GM19238 (cell line): Measurements from ENCODE around the gene DGKE.

Experiments
- DNase-seq: peaks from one replicate; pipeline ENCODE4 v3.0.0; 2011; ENCODE audit warnings: low spot score; ENCODE audit not compliant: insufficient read length

Gene DGKE

DNA sequence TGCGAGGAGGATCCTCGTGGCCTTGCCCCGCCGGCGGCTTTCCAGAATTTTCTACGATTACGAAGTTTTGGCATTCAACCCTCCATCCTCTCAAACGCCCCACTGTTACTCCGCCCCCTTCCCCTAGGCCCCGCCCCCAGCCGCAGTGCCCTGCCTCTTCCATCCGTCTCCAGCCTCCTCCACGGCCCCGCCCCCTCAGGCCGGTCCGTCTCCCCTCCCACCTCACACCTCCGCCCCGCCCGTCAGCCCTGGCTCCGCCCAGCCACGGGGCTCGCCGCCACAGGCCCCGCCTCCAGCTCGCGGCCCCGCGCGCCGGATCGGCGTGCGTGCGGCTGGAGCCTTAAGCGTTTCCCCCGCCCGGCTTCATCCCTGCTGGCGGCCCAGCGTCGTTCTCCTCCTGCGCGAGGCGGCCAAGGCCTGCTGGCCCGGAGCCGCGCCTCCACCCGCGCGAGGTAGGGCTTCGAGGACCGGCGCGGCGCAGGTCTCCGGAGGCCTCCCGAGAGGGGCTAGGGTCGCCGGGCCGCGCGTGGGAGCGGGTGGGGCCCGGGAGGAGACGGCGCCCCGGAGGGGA, at the start of gene DGKE, which contains the start of gene C17orf67:
Gene DGKE, plus strand, starts transcription at position 343 of the 571 bp plus-strand sequence. CDS start 645 bp downstream, outside the sequence.
Gene C17orf67, minus strand, starts transcription at position 112 of the 571 bp plus-strand sequence. CDS start 18,110 bp downstream, outside the sequence.
- DNase-seq: peak; percentile 91

DNA sequence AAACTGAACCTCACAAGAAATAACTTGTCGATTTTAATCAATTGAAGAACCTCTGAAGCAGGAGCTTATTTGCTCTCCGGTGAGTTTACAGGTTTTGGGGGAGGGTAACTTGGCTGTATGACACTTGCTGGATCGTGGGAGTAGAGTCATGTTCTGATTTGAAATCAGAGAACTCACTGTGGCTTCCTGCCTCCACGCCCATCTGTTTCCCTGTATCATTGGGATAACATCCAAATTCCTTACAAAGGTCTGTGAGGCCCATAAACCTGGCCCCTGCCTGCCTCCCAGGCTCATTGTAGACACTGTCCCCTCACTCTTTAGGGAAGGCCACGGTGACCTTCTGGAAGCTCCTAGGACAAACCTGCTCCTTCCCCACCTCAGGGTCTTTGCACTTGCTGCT, 48.5 kb upstream of the DGKE start:
- DNase-seq: no peak

DNA sequence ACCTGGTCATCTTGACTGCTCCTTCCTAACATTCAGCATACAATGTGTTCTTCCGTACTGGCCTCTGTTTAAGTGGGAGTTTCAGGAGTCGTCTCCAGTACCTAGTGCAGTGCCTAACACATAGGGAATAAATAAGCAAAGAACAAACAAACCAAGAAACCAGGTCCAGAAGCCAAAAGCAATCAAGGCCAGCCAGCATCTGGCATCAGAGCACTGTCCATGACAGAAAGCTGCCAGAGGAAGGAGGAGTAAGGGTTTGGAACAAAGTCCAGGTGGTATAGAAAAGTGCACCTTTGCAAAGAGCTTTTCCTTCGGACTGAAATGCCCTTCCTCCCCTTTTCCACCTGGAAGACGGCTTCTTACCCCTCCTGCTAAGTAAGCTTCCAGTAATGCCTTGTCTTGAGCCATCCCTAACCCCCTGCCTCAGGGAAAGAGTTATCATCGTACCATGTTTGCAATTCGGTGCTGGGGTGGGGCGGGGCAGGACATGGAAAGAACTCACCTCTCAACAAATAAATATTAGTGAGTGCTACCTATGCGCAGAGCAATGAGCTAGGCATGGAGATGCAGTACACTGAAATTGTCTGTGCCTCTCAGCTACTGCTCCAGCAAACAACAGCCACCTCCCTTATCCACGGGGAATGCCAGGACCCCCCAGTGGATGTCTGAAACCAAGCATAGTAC, 47.8 kb upstream of the DGKE start:
- no peak for DNase-seq

DNA sequence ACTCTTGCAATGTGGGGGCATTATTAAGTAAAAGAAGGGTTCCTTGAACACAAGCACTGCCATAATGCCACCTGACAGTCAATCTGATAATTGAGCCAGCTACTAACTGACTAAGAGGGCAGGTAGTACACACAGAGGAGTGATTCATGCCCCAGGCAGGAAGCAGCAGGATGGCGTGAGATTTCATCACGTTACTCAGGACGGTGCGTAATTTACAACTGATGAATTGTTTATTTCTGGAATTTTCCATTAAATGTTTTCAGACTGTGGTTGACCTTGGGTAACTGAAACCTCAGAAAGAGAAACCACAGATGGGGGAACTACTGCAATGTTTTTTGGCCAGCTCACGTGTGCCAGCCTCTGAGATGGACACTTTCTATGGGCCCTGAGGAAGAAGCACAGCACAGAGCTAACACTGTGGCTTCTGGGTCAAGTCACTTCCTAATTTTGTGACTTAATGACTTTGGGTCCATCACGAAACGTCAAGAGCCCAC, 46.9 kb upstream of the DGKE start:
- DNase-seq: no peak

DNA sequence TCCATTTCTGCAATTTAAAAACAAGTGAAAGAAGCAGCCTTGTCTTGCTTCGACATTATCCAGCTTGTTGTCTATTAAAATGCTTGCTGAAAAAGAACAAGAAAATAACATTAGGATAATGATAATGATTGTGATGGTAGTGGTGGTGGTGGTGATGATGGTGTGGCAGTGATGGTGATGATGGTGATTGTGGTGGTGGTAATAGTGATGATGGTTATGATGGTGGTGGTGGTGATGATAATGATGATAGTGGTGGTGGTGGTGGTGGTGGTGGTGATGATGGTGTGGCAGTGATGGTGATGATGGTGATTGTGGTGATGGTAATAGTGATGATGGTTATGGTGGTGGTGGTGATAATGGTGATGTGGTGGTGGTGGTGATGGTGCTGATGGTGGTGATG, 41.7 kb upstream of the DGKE start:
- DNase-seq: no peak

- no peak for DNase-seq
Measured at GRCh38 chr17:56793531-56793930, 40.4 kb upstream of the DGKE start.

- DNase-seq: no peak
Measured at GRCh38 chr17:56793957-56794356, 40.0 kb upstream of the DGKE start.

DNA sequence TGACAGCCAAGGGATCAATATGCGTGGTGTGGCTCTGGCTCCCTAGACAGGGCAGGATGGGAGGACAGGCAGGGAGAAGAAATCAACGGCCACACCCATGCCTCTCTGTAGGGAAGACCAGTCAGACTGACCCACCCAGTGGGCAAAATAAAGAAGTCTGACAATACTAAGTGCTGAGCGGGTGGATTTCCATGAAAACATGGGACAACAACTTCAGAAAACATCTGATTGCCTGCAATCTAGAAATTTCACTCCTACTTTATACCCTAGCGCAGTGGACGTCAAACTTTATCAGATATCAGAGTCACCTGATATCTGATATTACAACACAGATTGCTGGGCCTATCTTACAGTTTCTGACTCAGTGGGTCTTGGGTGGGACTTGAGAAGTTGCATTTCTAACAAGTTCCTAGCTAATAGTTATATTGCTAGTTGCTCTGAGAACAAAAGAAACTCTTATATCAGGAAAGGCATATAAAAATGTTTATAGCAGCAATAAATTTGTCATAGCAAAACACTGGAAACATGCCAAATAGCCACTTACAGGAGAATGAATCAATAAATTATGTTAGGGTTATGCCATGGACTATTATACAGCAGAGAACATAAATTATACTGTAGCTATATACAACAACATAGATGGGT, 38.6 kb upstream of the DGKE start:
- DNase-seq: no peak

GRCh38 chr17:56796536-56796935, 37.4 kb upstream of the DGKE start:
- no peak for DNase-seq

DNA sequence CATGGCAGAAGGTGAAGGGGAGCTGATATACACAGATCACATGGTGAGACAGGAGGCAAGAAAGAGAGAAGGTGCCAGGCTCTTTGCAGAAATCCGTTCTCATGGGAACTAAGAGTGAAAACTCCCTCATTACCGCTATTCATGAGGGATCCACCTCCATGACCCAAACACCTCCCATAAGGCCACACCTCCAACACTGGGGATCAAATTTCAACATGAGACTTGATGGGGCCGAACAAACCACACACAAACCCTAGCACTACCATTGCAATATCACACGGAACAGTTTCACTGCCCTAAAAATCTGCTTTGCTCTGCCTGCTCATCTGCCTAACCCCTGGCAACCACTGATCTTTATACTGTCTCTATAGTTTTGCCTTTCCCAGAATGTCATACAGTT, 35.0 kb upstream of the DGKE start:
- no peak for DNase-seq

GRCh38 chr17:56801459-56802178, 32.3 kb upstream of the DGKE start:
- no peak for DNase-seq

DNA sequence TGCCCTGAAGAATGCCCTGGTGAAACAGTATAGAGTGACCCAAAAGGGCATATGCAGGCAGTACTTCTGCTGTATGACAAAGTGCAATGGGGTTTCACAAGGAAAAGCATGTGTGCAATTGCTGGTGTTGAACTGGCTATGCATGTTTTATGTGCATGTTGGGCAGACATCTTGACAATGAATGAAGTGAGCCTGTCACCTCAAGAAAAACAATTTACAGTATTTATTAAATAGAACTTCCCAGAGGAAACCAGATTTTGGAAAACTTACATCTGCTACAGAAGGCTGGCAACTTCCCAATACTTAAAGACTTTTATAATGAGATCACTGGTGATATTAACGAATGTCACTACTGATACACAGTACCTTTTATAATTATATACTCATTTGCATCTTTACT, 30.9 kb upstream of the DGKE start:
- DNase-seq: no peak

DNA sequence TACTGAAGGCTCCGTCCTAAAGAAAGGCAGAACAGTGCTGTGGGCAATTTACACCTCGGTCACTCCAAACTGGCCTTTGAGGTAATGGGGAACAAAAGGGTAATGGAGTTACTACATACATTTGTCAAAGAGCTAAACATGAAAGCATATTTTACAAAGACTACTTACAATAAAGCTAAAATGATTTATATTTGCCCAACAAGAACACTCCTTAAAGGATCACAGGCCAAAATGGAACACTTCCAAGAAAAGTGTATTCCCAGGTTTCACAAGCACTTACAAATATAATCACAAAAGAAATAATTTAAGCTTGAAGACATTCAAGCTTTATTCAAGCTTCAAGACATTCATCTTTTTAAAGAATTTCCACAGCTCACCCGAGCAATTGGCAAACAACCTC, 29.5 kb upstream of the DGKE start:
- DNase-seq: no peak

GRCh38 chr17:56806949-56807348, 27.0 kb upstream of the DGKE start:
- no peak for DNase-seq

DNA sequence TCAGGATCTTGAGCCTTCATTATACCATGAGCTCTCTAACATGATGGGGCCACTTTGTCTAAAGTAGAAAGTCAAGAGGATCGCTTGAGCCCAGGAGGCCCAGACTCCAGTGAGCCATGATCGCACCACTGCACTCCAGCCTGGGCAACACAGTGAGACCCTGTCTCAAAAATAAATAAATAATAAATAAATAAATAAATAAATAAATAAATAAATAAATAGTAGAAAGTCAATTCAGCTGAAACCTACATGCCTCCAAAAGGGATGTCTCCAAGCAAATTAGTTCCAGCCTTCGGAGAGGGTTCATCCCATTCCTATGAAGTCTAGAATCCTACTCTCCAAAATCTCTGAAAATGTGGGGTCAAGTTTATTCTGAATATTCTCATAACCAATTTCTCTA, 26.2 kb upstream of the DGKE start:
- DNase-seq: no peak

- DNase-seq: no peak
Measured at GRCh38 chr17:56808503-56808902, 25.4 kb upstream of the DGKE start.

DNA sequence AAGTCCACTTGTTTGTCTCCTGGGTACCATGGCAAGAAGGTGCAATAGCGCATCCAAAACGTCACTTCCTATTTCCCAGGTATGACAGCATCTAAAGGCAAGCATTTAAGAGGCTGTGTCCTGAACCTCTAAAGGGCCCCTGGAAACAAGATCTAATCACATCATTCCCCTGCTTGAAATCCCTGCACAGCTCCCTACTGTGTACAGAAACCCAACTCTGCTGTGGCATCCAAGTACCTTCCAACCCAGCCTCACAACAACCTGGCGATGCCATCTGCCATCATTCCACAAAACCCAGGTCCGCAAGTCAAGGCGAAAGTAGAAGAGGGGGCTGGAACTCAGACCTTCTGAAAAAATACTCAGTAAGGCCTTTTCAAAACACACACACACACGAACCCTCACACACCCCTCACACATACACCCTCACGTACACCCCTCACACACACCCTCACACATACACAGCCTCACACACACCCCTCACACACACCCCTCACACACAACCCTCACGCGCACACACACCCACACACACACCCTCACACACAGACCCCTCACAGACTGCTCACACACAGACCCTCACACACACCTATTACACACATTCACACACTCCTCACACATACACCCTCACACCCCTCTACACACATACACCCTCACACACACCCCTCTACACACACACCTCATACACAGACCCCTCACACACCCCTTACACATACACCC, 24.7 kb upstream of the DGKE start:
- no peak for DNase-seq

DNA sequence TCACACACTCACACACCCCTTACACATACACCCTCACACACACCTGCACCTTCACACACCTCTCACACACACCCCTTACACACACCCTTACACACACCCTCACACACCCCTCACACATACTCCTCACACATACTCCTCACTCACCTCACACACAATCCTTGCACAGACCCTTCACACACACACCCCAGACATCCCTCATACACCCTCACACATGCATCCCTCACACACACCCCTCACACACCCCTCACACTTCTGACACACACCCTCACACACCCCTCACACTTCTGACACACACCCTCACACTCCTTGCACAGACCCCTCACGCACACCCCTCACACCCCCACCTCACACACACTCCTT, 24.2 kb upstream of the DGKE start:
- no peak for DNase-seq

DNA sequence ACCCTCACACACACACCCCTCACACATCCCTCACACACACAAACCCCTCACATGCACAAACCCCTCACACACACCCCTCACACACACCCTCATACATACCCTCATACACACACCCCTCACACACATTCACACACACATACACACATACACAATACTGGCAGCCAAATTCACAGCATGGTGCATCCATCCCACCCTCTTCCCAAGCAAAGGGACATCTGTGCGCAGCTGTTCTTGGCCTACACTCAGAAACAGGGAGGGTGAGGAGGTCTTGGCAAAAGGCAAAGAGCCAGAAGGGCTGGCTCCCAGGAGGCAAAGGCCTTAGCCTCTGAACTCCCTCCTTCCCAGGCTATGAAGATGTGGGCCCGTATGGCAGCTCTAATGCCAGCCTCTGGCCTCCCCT, 23.6 kb upstream of the DGKE start:
- DNase-seq: no peak

DNA sequence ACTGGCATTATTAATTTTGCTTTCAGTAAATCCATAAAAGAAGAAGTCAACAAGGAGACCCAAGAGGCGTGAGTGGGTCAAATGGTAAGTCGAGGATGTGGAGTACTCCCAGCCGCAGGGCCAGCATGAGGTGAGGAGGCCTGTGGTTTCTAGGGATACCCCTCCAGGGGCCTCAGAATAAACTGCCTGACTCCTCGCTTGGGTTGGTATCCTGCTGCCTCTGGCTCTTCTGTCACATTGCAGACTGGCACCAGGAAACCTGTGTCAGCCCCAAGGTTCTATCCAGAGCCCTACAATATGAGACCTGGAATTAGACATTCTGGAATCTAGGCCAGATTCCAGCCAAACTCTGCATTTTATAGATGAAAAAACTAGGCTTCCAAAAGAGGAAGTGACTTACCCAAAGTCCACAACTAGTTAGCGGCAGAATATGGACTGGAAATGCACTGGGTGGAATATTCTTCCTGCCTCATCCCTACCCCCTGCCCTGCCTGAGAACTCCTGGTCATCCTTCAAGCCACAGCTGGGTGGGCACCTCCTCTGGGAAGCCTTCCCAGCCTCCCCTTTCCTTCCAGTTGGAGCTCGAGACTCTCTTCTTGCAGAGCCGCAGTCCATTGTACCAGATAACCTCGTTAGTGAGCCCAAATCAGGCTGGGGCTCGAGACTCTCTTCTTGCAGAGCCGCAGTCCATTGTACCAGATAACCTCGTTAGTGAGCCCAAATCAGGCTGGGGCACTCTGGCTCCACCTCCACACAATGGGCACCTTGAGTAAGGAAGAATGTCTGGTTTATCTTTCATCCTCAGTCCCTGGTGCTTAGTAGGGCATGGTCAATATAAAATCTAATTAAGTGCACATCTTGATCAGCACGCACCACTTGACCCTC, 22.8 kb upstream of the DGKE start:
- no peak for DNase-seq
